Hindlimb muscle (tissue), 1 donor: ENCODE data around the gene JAKMIP3. TPM values are rescaled to one million over a fixed set of nuclear protein-coding genes. Genes with fewer than 3 reads are reported as not detected.
A peak's percentile ranks its signal among the peaks of the same experiment; 100 is the strongest.

Source experiments
- DNase-seq: peaks from one replicate; pipeline ENCODE4 v3.0.0-alpha.2; 2013
- polyA plus RNA-seq: library from polyadenylated mRNA; unstranded; fragments of 120-200 nt; gene quantifications from one replicate; pipeline ENCODE4 v1.2.1, GENCODE V29; 2013; ENCODE audit not compliant: insufficient read length

JAKMIP3 gene
- polyA plus RNA-seq: 0.80 TPM

- DNase-seq: peak; percentile 71
These were observed at the start of gene JAKMIP3 for GRCh38 chr10:132065491-132066105. Gene JAKMIP3 (plus strand): TSS chr10:132065946. CDS start chr10:132104809, 38,863 bp downstream.

DNA sequence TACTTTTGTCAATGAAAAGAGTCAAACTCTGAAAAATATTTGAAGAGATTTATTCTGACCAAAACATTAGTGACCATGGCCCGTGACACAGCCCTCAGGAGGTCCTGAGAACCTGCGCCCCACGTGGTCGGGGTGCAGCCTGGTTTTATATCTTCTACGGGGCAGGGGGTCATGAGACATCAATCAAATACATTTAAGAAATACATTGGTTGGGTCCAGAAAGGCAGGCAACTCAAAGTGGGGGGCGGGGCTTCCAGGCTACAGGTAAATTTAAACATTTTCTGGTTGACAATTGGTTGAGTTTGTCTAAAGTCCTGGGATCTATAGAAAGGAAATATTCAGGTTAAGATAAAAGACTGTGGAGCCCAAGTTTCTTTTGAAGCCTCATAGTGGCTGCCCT, 49.2 kb upstream of the JAKMIP3 start:
- DNase-seq: no peak

GRCh38 chr10:132018446-132018845, 47.3 kb upstream of the JAKMIP3 start:
- DNase-seq: no peak

DNA sequence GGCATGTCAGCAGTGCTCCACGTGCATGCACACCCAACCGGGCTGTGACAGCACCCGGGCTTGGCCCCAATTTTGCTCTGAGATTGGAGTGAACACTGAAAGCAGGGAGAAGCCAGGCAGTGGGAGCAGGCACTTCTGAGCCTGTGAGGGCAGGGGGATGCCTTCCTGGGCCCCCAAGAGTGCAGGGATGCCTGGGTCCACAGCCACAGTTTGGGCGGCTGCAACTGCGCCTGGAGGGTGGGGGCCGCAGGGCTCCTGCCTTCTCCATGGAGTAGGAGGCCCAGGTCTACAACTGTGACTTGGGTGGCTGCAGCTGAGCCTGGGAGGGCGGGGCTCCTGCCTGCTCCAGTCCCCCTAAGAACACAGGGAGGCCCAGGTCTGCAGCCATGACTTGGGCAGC, 46.4 kb upstream of the JAKMIP3 start:
- DNase-seq: no peak

- DNase-seq: no peak
These were observed 45.3 kb upstream of the JAKMIP3 start for GRCh38 chr10:132020456-132020855.

- no peak for DNase-seq
These were observed 44.7 kb upstream of the JAKMIP3 start for GRCh38 chr10:132021046-132021445.

DNA sequence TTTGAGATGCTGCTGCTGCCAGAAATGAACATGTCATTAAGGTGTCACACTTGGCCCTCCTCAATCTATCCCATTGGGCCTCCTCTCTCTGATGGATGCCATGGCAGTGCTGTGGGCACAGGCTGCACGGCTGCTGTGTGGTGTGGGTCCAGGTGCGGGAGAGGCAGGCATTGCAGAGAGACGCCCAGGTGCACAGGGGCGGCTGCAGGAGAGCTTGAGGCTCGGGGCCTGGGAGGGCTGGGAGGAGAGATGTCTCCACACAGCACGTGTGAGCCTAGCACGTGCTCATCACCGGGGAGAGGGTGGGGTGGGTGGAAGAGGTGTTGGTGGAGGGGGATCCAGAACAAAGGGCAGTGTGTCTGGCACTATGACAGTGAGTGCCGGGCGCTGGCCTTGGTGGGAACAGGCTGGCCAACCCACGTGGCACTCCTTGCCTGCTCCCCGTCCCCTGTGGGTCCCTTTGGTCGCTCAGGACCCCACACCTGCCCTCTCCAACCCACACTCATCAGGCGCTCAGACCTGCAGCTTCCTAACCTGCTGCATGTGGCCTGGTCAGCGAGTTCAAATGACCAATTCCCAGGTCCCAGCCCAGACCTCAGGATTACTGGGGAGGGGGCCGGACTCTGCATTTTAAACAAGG, 44.1 kb upstream of the JAKMIP3 start:
- no peak for DNase-seq

- no peak for DNase-seq
These were observed 43.5 kb upstream of the JAKMIP3 start for GRCh38 chr10:132022241-132022640.

DNA sequence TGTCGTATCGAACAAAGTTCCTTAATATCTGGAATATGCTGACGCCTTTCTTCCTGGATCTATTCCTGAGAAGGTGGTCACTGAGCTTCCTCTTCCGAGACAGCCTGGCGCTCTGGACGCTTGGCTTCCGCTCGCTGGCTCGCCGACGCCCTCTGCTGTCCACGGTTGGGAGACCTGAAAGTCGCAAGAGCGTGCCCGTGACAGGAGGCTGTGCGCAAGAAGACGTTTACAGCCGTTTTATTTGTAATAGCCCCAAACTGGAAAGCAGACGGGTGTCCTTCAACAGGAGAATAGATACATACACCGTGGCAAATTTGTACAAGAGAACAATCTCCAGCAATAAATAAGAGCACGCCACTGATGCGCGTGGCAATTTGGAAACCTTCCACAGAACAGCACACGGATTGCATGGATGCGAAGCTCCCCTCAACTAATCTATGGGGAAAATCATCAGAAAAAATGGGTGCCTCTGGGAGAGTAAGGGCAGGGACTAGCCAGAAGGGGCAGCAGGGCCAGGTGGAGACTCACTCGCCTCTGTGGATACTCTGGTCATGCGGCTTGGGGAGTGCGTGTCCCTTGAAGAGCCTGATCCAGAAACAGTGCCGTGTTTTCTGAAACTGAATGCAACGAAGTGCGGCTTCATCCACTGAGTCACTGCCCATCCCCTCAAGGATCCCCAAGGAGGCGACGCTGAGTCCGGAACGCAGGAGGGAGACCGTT, 42.5 kb upstream of the JAKMIP3 start:
- peak; percentile 71 for DNase-seq

DNA sequence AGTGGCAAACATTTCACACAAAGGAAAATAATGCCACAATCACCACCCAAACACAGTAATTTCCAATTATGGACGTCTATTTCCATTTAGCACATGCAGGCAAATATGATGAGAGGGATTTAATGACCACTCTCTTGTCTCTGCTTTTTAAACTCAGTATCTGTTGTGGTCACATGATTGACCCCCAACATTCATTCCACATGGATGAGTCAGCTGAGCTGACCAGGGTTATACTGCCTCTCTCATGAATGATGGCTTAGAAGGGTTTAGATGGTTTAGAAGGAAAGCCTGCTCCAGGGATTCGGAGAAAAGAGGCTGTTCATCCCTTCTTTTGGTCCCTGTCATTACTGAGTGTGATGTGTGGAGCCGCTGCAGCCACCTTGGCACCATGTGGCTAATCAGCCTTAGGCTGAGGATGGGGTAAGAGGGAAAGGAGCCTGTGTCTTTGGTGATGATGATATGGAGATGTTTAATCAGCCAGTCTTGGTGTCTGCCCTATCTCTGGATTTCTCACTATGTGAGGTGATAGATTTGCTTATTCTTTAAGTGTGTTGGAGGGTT, 38.2 kb upstream of the JAKMIP3 start:
- DNase-seq: no peak

DNA sequence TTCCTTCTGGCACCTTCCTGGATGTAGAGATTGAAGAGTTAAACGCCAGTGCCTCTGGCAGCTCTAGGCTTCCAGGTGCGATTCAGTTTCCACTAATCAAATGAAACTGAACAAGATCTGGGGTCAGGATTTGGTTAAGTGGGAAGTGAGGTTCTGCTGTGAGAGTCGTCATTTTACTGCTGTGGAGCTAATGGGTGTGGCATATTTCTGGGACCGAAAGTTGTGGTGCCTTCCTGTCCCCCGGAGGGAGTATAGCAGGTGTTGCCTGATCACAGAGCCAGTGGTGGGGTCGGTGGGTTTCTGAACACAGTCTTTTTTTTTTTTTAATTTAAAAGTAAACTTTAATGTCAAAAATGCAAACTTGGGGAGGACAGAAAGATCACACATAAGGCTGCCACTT, 37.0 kb upstream of the JAKMIP3 start:
- no peak for DNase-seq

DNA sequence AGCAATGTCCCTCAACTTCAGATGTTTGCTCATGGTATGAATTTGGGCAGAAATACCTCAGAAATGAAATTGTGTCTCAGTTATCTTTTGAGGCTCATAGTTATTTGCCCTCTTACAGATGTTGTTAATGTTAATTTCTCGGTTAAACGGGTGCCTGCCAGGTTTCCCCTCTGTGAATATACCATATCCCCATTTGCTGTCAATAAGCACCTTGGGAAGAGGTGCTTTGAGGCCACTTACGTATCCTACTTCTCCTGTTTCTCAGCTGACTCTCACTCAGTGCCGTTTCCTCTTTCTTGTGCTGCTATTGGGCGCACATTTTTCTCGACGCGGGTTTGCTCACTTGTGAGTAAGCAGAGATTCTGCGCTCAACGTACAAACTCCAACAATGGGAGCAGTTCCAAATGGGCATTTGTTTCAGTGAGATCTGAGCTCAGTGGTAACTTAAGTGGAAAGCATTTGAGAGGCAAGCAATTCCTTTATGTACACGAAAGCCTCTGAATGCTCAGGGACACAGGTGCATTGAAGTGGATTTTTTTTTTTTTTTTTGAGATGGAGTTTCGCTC, 34.8 kb upstream of the JAKMIP3 start:
- DNase-seq: no peak

DNA sequence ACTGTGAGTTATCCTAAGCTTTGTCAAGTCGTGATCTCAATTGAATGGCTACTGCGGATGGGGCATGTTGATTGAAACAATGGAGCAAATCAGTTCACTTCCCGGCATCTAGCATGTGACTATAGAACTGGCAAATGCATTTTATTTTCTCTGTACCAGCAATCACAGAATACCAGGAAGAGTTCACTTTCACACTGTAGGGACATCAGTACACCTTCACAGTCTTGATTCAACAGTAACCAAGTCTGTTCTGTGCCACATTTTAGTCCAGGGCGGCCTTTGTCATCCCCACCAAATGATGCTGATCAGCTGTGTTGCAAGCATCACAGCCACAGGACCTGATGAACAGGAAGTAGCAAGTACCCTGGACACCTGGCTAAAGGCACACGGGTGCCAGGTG, 32.1 kb upstream of the JAKMIP3 start:
- DNase-seq: no peak

GRCh38 chr10:132035476-132035875, 30.3 kb upstream of the JAKMIP3 start:
- no peak for DNase-seq

GRCh38 chr10:132036153-132036886, 29.4 kb upstream of the JAKMIP3 start:
- no peak for DNase-seq

GRCh38 chr10:132036887-132037675, 28.7 kb upstream of the JAKMIP3 start:
- DNase-seq: no peak

DNA sequence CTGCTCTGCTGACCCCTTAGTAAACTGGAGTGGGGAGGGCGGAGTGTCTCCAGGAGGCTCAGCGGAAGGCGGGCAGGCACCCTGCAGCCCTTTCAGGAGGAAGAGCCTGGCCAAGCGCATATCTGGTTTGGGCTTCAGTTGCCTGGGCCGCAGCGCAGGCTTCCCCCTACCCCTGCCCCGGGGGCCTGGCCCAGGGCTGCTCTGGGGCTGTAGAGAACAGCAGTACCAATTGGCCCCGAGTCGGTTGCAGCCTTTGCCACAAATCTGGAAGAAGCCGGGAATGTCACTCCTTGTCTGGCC, 28.1 kb upstream of the JAKMIP3 start:
- no peak for DNase-seq

GRCh38 chr10:132039371-132039770, 26.4 kb upstream of the JAKMIP3 start:
- no peak for DNase-seq

- DNase-seq: no peak
These were observed 25.7 kb upstream of the JAKMIP3 start for GRCh38 chr10:132040046-132040445.

DNA sequence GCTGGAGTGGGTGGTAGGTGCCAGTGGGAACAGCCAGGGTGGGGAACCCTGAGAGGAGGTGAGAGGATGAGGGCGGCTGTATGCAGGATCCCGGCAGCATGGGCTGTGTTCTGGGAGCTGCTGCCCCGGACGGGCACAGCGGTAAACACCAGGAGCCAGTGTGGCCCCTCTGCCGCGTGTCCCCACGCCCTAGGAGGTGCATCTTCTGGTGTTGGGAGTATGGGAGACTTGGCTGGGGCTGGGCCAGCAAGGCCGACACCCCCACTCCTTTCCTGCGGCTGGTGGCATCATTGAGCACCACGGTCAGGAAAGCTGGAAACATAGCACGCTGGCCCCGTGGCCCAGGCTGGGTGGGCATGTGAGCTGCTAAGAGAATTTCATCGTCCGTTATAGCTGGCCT, 24.4 kb upstream of the JAKMIP3 start:
- no peak for DNase-seq

DNA sequence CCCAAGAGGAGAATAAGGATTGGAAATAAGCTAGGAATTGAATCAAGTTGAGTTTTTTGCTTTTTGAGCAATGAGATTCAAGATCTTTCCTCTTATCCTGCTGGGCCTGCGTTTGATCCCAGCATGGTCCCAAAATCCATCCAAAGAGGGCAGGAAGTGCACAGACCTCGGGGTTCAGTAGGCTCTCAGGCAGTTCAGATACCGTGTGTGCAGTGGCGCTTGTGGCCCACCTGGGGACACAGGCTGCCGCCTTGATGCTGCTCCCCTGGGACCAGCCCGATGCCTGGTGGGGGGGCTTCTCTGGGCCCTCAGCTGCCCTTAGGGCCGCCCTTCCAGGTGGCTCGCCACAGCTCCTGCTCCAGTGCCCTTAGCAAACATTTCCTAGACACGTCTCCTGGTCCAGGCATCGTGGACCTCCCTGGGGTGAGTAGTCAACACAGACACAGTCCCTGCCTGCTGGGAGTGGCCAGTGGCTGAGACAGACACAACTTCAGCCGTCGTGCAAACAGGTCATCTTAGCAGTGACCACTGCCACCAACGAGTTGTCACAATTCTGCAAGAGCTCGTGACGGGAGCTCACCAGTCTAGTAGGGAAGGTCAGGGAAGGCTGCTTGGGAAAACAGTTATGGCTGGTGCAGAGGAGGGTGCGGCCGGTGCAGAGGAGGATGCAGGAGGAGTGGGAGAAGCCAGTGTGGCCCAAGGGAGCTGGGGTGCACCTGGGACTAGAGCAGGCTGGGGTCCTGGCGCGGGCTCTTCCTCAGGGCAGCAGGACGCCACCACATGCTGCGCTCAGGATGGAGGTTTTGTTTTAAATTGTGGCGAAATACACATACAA, 21.7 kb upstream of the JAKMIP3 start:
- no peak for DNase-seq
